GM19035 (cell line): Measurements from ENCODE around the gene MAP2K7.
"Not testable (repeated sequence)": the region's sequence is repeated elsewhere in the genome, so short reads cannot be mapped to it uniquely, and the experiment has no call there.

Source experiments
- ATAC-seq: cut with Tn5 transposase; IDR thresholded peaks from one replicate; pipeline ENCODE4 v1.9.1; 2021; ENCODE audit not compliant: unreplicated experiment

MAP2K7 gene

DNA sequence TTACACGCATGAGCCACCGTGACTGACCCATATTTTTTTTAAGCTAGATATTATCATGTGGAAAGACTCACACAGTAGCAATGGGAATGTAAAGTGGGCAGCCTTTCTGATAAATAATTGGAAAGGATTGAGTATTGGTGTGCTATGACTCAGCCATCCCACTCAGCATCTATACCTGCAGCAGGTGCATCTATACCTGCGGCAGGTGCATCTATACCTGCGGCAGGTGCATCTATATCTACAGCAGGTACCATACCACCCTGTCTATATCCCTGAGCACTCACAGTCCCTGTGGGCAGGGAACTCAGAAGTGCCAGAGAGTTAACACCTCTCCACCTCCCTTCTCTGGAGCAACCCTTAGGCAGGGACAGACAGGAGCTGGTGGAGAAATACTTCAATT lies 20.6 kb upstream of the MAP2K7 start:
- no peak for ATAC-seq

DNA sequence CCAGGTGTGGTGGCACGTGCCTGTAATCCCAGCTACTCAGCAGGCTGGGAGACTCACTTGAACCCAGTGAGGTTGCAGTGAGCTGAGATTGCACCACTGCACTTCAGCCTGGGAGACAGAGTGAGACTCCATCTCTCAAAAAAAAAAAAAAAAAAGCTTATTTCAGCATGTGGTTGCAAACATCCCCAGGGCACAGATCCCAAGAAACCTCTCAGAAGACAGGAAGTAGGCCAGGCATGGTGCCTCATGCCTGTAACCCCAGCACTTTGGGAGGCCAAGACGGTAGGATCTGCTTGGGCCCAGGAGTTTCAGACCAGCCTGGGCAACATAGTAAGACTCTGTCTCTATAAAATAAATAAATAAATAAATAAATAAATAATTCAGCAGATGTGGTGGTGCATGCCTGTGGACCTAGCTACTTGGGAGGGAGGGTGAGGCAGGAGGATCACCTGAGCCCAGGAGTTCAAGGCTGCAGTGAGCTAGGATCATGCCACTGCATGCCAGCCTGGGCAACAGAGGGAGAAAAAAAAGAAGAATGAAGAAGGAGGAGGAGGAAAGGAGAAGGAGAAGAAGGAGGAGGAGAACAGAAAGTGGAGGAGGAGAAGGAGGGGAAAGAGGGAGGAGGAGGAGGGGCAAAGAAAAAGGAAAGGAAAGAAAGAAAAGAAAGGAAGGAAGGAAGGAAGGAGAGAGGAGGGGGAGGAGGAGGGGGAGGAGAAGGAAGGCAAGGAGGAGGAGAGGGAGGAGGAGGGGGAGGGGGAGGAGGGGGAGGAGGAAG lies 19.7 kb upstream of the MAP2K7 start:
- ATAC-seq: no peak

- ATAC-seq: no peak
These were observed 17.9 kb upstream of the MAP2K7 start for GRCh38 chr19:7885818-7886217.

- no peak for ATAC-seq
These were observed 16.1 kb upstream of the MAP2K7 start for GRCh38 chr19:7887408-7888144.

GRCh38 chr19:7888145-7888825 lies 15.4 kb upstream of the MAP2K7 start, which contains the start of gene LRRC8E:
Gene LRRC8E (plus strand): TSS chr19:7888510. CDS start chr19:7895604, 7,094 bp downstream.
- no peak for ATAC-seq

- no peak for ATAC-seq
These were observed 14.9 kb upstream of the MAP2K7 start for GRCh38 chr19:7888826-7889217.

DNA sequence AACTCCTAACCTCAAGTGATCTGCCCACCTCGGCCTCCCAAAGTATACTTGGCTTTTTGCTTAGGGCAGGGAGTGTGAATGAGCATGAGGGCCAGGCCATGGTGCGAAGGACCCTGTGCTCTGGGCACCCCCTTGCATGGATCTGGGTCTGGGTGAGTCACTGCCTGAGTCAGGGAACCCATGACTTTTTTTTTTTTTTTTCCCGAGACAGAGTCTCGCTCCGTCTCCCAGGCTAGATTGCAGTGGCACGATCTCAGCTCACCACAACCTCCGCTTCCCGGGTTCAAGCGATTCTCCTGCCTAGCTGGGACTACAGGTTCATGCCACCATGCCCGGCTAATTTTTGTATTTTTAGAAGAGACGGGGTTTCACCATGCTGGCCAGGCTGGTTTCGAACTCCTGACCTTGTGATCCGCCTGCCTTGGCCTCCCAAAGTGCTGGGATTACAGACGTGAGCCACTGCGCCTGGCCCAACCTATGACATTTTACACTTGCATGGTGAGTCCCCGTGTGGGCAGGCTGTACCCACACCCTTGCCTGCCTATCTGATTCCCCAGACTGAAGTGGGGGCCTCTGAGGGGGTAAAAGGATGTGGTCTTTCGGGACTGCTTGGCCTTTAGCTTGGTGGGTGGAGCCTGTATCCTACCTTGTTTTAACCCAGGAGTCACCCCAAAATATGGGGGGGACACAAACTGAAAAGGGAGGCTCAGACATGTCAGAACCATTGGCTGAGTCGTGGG lies 10.1 kb upstream of the MAP2K7 start:
- not testable (repeated sequence) for ATAC-seq

DNA sequence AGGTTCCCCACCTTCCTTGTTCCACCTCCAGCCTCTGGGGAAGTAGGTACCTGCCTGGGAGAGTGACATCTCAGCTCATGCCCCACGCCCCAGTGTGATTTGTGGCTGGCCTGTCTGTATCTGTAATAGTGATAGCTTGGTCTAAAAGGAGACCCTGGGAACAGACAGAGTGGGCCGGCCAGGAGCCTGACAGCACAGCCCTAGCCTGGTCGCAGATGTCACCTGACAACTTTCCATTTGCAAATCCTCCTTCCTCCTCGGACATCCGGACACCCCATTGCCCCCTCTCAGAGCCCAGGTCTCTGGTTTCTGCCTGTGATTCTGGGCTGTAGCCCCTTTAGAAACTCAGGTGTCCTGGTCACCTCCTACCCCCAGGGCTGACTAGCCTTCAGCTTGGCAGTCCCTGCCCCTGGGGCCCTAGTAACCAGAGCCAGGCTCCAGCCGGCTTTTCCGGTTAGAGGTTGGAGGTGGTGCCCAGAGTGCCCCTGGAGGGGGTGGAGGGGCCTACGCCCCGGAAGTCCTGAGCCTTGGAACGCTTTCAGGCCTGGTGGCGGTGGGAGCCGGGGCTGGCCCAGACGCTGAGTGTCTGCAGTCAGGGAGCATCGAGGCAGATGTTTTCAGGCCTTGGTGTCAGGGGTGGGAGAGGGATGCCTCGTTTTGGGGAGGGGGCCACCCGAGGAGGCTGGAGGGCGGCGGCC lies 8.9 kb upstream of the MAP2K7 start:
- ATAC-seq: no peak

DNA sequence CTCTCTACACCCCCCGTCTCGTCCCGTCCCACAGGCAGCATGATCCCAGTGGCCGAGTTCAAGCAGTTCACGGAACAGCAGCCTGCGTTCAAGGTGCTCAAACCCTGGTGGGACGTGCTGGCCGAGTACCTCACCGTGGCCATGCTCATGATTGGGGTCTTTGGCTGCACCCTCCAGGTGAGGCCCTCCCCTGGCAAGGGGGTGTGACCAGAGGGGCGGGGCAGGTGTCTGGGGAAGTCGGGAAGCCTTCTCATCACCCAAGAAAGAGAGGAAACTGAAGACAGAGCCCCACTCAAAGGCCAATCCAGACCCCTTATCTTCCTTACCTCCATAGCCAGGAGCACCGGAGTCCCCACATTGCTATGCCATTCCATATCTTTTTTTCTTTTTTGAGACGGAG lies 8.1 kb upstream of the MAP2K7 start:
- no peak for ATAC-seq

- no peak for ATAC-seq
These were observed 6.4 kb upstream of the MAP2K7 start for GRCh38 chr19:7897292-7897691.

GRCh38 chr19:7898967-7899366 lies 4.7 kb upstream of the MAP2K7 start:
- no peak for ATAC-seq

DNA sequence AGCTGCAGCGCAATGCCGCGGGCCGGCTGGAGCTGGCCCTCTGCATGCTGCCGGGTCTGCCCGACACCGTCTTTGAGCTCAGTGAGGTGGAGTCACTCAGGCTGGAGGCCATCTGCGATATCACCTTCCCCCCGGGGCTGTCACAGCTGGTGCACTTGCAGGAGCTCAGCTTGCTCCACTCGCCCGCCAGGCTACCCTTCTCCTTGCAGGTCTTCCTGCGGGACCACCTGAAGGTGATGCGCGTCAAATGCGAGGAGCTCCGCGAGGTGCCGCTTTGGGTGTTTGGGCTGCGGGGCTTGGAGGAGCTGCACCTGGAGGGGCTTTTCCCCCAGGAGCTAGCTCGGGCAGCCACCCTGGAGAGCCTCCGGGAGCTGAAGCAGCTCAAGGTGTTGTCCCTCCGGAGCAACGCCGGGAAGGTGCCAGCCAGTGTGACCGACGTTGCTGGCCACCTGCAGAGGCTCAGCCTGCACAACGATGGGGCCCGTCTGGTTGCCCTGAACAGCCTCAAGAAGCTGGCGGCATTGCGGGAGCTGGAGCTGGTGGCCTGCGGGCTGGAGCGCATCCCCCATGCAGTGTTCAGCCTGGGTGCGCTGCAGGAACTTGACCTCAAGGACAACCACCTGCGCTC lies 3.8 kb upstream of the MAP2K7 start:
- ATAC-seq: no peak

DNA sequence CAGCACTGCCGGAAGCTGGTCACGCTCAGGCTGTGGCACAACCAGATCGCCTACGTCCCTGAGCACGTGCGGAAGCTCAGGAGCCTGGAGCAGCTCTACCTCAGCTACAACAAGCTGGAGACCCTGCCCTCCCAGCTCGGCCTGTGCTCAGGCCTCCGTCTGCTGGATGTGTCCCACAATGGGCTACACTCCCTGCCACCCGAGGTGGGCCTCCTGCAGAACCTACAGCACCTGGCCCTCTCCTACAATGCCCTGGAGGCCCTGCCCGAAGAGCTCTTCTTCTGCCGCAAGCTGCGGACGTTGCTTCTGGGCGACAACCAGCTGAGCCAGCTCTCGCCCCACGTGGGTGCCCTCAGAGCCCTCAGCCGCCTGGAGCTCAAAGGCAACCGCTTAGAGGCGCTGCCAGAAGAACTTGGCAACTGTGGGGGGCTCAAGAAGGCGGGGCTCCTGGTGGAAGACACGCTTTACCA lies 3.2 kb upstream of the MAP2K7 start:
- ATAC-seq: no peak

GRCh38 chr19:7900931-7901330 lies 2.7 kb upstream of the MAP2K7 start:
- ATAC-seq: no peak

- no peak for ATAC-seq
These were observed 2.3 kb upstream of the MAP2K7 start for GRCh38 chr19:7901337-7901736.

- no peak for ATAC-seq
These were observed 857 bp upstream of the MAP2K7 start for GRCh38 chr19:7902796-7903243.

DNA sequence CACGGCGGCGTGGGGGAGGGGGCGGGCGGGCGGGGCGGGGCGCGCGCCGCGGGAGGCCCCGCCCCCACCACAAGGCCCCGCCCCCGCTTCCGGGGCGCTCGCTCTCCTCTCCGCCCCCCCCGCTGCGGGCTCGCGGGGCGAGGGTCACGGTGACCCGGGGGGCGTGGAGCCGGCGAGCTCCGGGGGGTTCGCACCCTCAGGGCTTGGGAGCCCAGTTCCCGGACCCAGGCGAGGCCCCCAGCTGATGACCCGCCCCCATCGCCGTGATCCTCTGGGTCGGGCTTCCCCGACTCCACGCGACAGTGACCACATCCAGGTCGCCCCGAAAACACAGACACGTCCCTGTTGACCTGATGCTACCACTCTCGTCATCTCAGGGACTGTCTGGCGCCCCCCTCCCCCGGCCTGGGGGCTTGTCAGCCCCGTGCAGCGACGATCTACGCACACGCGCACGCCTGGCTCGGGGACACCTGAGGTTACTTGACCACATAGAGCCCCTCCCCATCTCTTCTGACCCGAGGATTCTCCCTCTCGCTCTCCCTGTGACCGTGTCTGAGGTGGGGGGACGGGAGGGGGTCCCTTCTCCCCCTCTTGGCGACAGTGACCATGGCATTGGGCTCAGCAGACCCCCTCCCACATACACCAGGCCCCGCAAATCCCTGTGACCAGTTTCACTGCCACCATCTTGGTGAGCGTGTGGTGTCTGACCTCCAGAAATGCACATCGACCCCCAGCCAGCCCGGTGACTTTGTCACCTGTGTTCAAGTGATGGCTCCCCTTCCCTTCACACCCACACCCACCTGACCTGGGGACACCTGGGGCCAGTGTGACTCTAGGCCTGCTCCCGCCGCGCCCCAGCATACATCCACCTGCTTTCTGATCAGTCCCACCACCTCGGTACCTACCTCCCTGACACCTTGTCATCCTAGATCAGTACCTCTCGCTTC lies 670 bp downstream of the MAP2K7 start:
- ATAC-seq: peak; percentile 41

DNA sequence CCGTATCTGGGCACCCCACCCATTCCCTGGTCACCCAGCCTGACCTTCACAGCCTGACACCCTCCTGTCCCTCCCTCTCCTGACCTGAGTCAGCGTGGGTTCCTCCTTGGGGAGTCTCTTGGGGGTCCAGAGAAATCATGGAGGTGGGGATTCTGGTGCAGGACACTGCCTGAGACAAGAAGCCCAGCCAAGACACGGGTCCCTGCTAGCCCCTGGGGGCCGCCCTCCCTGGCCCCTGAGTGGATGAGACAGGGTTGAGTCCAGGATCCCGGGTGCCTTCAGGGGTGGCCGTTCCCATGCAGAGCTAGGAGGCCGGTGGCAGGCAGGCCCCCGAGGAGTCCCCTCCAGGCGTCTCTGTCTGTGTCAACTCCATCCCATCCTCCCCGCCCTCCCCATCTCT lies 1.6 kb downstream of the MAP2K7 start:
- no peak for ATAC-seq

GRCh38 chr19:7905859-7906258 lies 2.2 kb downstream of the MAP2K7 start:
- ATAC-seq: no peak
